ENCODE measurements around the gene TIMM22.

Gene TIMM22

DNA sequence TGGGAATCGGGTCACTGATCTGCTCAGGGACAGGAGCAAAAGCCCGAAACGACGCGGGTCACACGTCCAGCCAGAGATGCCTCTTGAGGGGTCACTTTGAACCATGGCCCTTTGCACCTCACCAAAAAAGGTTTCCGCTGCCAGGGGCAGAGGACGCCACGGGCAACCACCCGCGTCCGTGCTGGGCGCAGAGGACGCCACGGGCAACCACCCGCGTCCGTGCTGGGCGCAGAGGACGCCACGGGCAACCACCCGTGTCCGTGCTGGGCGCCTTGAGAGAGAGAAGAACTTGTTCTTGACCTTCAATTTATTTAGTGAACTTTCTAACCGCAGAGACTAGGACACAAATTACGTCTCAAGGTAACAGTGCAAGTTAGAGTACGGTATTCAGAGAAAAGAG lies 35.5 kb downstream of the TIMM22 start:
- TF ChIP-seq YY1 (IDR thresholded peaks at IDR 0.05; ENCODE audit: insufficient read depth, insufficient read length), result no peak
- TF ChIP-seq SUZ12 (IDR thresholded peaks at IDR 0.05; ENCODE audit: extremely low read depth, insufficient read depth, insufficient read length), result no peak
- TF ChIP-seq ZNF274 (IDR thresholded peaks at IDR 0.05; ENCODE audit: low read depth, low read length), result no peak
- Histone ChIP-seq H3K36me3 (ENCODE audit: insufficient read depth, insufficient read length, low read length) (peaks cover 8% of the 10 kb centered on the region), H3K4me1 (ENCODE audit: insufficient read depth, insufficient read length) (peaks cover 8% of the 10 kb centered on the region), H3K9me3 (ENCODE audit: insufficient read depth, low read length) (no peaks in the 10 kb centered on the region), H3K27me3 (ENCODE audit: insufficient read depth, insufficient read length) (no peaks in the 10 kb centered on the region), H3K4me3 (ENCODE audit: insufficient read length, low read depth) (no peak overlapping the region), H3K9ac (ENCODE audit: insufficient read length, low read depth) (no peak overlapping the region)
- no peak for DNase-seq (ENCODE audit: low read depth, low spot score)

DNA sequence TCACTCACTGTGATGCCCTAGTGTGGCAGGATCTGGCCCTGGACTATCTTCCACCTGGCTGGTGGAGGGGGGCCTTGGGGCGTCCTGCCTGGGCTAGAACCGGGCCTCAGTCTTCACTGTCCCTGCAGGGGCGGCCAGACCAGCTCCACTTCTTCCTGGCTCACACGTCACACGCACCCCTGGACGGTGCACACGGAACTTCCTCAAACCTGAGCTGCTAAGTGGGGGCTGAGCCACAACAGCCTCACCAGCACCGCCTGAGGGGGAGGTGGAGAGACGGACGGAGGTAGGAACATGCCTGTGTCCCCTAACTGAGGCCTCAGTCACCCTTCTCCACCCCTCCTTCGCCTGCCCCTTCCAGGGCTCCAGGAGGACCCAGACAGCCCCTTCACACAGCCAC lies 36.6 kb downstream of the TIMM22 start:
- peaks cover 10% of the 10 kb centered on the region for H3K36me3 ChIP-seq (ENCODE audit: insufficient read depth, insufficient read length, low read length)
- no peak for DNase-seq (ENCODE audit: low read depth, low spot score)
- no peaks in the 10 kb centered on the region for H3K27me3 ChIP-seq (ENCODE audit: insufficient read depth, insufficient read length)
- peaks cover 14% of the 10 kb centered on the region for H3K4me1 ChIP-seq (ENCODE audit: insufficient read depth, insufficient read length)
- TF ChIP-seq ZNF274 (IDR thresholded peaks at IDR 0.05; ENCODE audit: low read depth, low read length), result no peak
- TF ChIP-seq SUZ12 (IDR thresholded peaks at IDR 0.05; ENCODE audit: extremely low read depth, insufficient read depth, insufficient read length), result no peak
- TF ChIP-seq YY1 (IDR thresholded peaks at IDR 0.05; ENCODE audit: insufficient read depth, insufficient read length), result no peak
- no peak overlapping the region for H3K4me3 ChIP-seq (ENCODE audit: insufficient read length, low read depth)
- H3K9ac ChIP-seq (ENCODE audit: insufficient read length, low read depth), result no peak overlapping the region
- H3K9me3 ChIP-seq (ENCODE audit: insufficient read depth, low read length), result no peaks in the 10 kb centered on the region

DNA sequence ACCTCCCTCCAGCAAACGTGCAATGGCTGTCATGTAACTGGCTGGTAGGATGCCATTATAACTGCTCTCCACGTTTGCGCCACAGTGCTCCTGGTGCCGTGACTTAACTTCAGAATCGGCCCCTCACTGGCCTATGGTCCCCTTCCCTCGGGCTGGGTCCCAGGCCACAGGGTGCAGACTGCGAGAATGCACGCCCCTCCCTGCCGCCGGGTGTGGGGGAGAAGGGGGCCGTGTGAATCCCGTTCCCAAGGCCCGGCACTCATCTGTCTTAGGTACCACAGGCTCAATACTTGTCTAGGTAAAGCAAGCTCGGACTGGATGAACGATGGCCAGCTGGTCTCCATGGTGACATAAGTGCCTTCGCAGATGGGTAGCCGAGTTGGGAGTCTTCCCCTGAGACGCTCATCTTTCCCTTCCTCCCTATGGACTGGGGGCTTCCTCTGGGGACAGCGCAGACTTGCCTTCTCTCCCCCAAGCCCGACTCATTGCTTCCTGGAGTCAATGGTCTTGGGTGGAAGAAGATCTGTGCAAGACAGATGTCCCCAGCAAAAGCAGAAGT lies 37.8 kb downstream of the TIMM22 start:
- Histone ChIP-seq H3K27me3 (ENCODE audit: insufficient read depth, insufficient read length) (no peaks in the 10 kb centered on the region), H3K4me1 (ENCODE audit: insufficient read depth, insufficient read length) (peaks cover 15% of the 10 kb centered on the region), H3K4me3 (ENCODE audit: insufficient read length, low read depth) (no peak overlapping the region), H3K9ac (ENCODE audit: insufficient read length, low read depth) (no peak overlapping the region), H3K36me3 (ENCODE audit: insufficient read depth, insufficient read length, low read length) (peaks cover 10% of the 10 kb centered on the region), H3K9me3 (ENCODE audit: insufficient read depth, low read length) (no peaks in the 10 kb centered on the region)
- no peak for TF ChIP-seq YY1 (IDR thresholded peaks at IDR 0.05; ENCODE audit: insufficient read depth, insufficient read length)
- no peak for TF ChIP-seq SUZ12 (IDR thresholded peaks at IDR 0.05; ENCODE audit: extremely low read depth, insufficient read depth, insufficient read length)
- no peak for TF ChIP-seq ZNF274 (IDR thresholded peaks at IDR 0.05; ENCODE audit: low read depth, low read length)
- no peak for DNase-seq (ENCODE audit: low read depth, low spot score)

DNA sequence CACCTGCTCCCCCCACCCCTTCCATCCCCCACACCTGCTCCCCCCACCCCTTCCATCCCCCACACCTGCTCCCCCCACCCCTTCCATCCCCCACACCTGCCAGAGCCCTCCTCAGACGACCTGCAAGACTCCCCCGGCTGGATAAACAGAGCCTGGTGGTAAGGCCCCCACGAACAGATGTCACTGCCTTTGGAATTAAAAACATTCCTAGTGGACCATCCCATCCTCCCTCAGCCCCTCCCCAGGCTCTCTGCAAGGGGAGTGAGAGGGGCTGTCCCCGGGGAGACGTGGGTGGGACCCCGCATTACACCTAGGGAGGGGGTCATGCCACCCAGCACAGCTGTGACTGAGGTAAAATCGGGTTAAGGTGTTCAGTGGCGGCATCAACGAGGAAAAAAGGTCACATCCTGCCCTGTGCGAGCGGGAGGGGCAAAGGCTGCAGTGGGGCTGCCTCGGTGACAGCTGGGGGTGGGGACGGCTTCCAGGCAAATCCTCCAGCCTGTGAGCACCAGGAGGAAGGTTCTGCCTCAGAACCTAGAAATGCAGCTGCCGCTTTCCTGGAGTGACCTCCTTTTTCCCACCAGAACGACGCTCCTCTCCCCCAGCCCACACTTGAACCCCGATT lies 38.7 kb downstream of the TIMM22 start:
- Histone ChIP-seq H3K4me1 (ENCODE audit: insufficient read depth, insufficient read length) (peaks cover 13% of the 10 kb centered on the region), H3K9ac (ENCODE audit: insufficient read length, low read depth) (no peak overlapping the region), H3K36me3 (ENCODE audit: insufficient read depth, insufficient read length, low read length) (peaks cover 10% of the 10 kb centered on the region), H3K27me3 (ENCODE audit: insufficient read depth, insufficient read length) (no peaks in the 10 kb centered on the region), H3K9me3 (ENCODE audit: insufficient read depth, low read length) (no peaks in the 10 kb centered on the region), H3K4me3 (ENCODE audit: insufficient read length, low read depth) (no peak overlapping the region)
- TF ChIP-seq ZNF274 (IDR thresholded peaks at IDR 0.05; ENCODE audit: low read depth, low read length) (no peak), YY1 (IDR thresholded peaks at IDR 0.05; ENCODE audit: insufficient read depth, insufficient read length) (no peak), SUZ12 (IDR thresholded peaks at IDR 0.05; ENCODE audit: extremely low read depth, insufficient read depth, insufficient read length) (no peak)
- DNase-seq (ENCODE audit: low read depth, low spot score), result no peak

DNA sequence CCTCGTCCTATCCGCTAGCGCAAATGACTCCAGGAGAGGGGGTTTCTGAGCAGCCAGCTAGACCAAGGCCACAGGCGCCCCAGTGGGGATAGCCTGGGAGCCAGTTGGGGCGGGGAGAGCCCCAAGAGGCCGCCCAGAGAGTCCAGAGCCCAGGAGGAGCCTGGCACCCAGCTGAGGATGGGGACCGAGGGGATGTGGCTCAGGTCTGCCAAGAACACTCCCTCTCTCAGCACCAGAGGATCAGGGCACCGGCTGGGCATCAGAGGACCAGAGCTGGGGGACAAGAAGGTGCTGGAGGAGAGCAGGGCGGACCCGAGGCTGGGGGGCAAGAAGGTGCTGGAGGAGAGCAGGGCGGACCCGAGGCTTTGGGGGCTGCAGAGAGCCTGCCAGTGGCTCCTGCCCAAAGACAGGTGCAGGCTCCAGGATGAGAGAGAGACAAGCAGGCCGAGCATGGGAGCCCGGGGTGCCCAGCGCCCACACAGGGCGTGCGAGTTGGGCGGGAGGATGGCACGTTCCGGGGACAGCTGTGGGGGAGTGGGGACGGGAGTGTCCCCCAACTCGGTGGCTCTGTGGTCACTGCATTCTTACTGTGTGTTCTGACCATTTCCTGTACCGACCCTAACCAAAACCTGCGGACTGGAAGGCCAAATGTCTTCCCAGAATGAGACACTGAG lies 39.4 kb downstream of the TIMM22 start:
- H3K9me3 ChIP-seq (ENCODE audit: insufficient read depth, low read length), result no peaks in the 10 kb centered on the region
- peaks cover 11% of the 10 kb centered on the region for H3K4me1 ChIP-seq (ENCODE audit: insufficient read depth, insufficient read length)
- H3K27me3 ChIP-seq (ENCODE audit: insufficient read depth, insufficient read length), result no peaks in the 10 kb centered on the region
- no peak for TF ChIP-seq SUZ12 (IDR thresholded peaks at IDR 0.05; ENCODE audit: extremely low read depth, insufficient read depth, insufficient read length)
- TF ChIP-seq YY1 (IDR thresholded peaks at IDR 0.05; ENCODE audit: insufficient read depth, insufficient read length), result no peak
- TF ChIP-seq ZNF274 (IDR thresholded peaks at IDR 0.05; ENCODE audit: low read depth, low read length), result no peak
- DNase-seq (ENCODE audit: low read depth, low spot score), result no peak
- no peak overlapping the region for H3K9ac ChIP-seq (ENCODE audit: insufficient read length, low read depth)
- H3K4me3 ChIP-seq (ENCODE audit: insufficient read length, low read depth), result no peak overlapping the region
- H3K36me3 ChIP-seq (ENCODE audit: insufficient read depth, insufficient read length, low read length), result peaks cover 10% of the 10 kb centered on the region

DNA sequence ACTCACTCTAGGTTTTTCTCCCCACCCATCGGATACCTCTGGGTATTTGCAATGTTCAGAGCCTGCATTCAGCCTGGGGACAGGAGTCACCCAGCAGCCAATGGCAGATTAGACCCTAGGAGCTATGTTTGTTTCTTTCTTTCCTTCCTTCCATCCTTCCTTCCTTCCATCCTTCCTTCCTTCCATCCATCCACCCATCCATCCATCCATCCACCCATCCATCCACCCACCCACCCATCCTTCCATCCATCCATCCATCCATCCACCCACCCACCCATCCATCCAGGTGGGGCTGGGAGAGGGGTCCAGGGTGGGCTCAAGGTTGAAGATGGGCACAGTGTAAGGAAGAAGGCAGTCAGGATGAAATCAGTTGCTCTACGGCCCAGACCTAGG lies 39.9 kb downstream of the TIMM22 start:
- Histone ChIP-seq H3K9me3 (ENCODE audit: insufficient read depth, low read length) (no peaks in the 10 kb centered on the region), H3K36me3 (ENCODE audit: insufficient read depth, insufficient read length, low read length) (peaks cover 10% of the 10 kb centered on the region), H3K4me1 (ENCODE audit: insufficient read depth, insufficient read length) (peaks cover 11% of the 10 kb centered on the region), H3K4me3 (ENCODE audit: insufficient read length, low read depth) (no peak overlapping the region), H3K9ac (ENCODE audit: insufficient read length, low read depth) (no peak overlapping the region), H3K27me3 (ENCODE audit: insufficient read depth, insufficient read length) (no peaks in the 10 kb centered on the region)
- no peak for TF ChIP-seq SUZ12 (IDR thresholded peaks at IDR 0.05; ENCODE audit: extremely low read depth, insufficient read depth, insufficient read length)
- TF ChIP-seq ZNF274 (IDR thresholded peaks at IDR 0.05; ENCODE audit: low read depth, low read length), result no peak
- TF ChIP-seq YY1 (IDR thresholded peaks at IDR 0.05; ENCODE audit: insufficient read depth, insufficient read length), result no peak
- no peak for DNase-seq (ENCODE audit: low read depth, low spot score)

DNA sequence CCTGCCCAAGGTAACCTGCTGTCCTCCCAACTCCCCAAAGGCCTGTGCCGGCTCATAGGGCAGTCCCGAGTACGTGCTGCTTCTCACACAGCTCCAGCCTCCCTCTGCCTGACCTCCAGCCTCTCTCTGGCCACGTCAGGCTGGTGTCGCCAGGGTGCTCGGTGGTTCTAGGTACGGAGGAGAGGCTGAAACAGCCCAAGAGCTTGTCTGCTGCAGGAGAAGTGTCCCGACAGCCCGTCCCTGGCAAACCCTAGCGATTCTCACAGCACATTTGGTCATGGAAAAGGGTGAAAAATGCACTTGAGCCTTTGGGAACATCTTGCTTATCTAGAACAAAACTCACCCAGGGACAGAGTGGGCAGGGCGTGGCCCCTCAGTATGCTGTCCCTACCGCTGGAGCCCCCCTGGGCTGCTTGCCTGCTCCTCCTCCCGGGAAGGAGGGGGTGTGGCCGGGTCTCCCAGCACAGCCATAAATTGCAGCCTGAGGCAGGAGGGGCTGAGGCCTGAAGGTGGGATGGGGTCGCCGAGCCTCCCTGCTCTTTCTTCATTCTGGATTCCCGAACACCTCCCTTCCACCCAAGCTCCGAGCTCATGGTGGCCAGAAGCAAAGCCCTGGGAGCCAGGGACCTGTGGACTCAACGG lies 40.4 kb downstream of the TIMM22 start:
- TF ChIP-seq ZNF274 (IDR thresholded peaks at IDR 0.05; ENCODE audit: low read depth, low read length) (no peak), YY1 (IDR thresholded peaks at IDR 0.05; ENCODE audit: insufficient read depth, insufficient read length) (no peak), SUZ12 (IDR thresholded peaks at IDR 0.05; ENCODE audit: extremely low read depth, insufficient read depth, insufficient read length) (no peak)

More for the DNA sequence above, 40.4 kb downstream of the TIMM22 start:
- H3K36me3 ChIP-seq (ENCODE audit: insufficient read depth, insufficient read length, low read length), result peaks cover 12% of the 10 kb centered on the region
- no peak for DNase-seq (ENCODE audit: low read depth, low spot score)
- no peaks in the 10 kb centered on the region for H3K27me3 ChIP-seq (ENCODE audit: insufficient read depth, insufficient read length)
- no peak overlapping the region for H3K4me3 ChIP-seq (ENCODE audit: insufficient read length, low read depth)
- H3K4me1 ChIP-seq (ENCODE audit: insufficient read depth, insufficient read length), result peaks cover 11% of the 10 kb centered on the region
- H3K9ac ChIP-seq (ENCODE audit: insufficient read length, low read depth), result no peak overlapping the region
- H3K9me3 ChIP-seq (ENCODE audit: insufficient read depth, low read length), result no peaks in the 10 kb centered on the region

Measured in NT2/D1 (cell line).